Gastroesophageal sphincter (tissue), 4 donors: Measurements from ENCODE around the gene HEPACAM2. TPM values are rescaled to one million over a fixed set of nuclear protein-coding genes. Genes with fewer than 3 reads are reported as not detected.

Source experiments
- ATAC-seq: fragments of 150-250 bp; one replicate; pipeline ENCODE4 v1.9.1; 2016; ENCODE audit warnings: mild to moderate bottlenecking, moderate library complexity
- H3K27ac ChIP-seq, 4 donors: fragments of 200-600 bp; sonication (generic) in 3 of 4; 1 replicate in 3 of 4; 2 replicates in 1 of 4; pipeline ENCODE4 v1.5.1; 2016 to 2019
- H3K27me3 ChIP-seq: fragments of 200-600 bp; sonication (generic); one replicate; pipeline ENCODE4 v1.5.1; 2019
- H3K36me3 ChIP-seq, 2 donors: fragments of 200-600 bp; sonication (generic); one replicate each; pipeline ENCODE4 v1.5.1; 2019; ENCODE audit warnings: control low read depth in 1 of 2
- H3K4me1 ChIP-seq, 3 donors: fragments of 200-600 bp; sonication (generic); 1 replicate in 2 of 3; 2 replicates in 1 of 3; pipeline ENCODE4 v1.5.1; 2016 to 2019; ENCODE audit warnings: control low read depth in 2 of 3
- H3K4me3 ChIP-seq, 2 donors: fragments of 200-600 bp; sonication (generic); one replicate each; pipeline ENCODE4 v1.5.1; 2019; ENCODE audit warnings: mild to moderate bottlenecking in 1 of 2, moderate library complexity in 1 of 2
- H3K9me3 ChIP-seq, 3 donors: fragments of 200-600 bp; sonication (generic); one replicate each; pipeline ENCODE4 v1.5.1; 2017 to 2019; ENCODE audit warnings: control low read depth in 2 of 3
- EP300 ChIP-seq: sonication (generic); formaldehyde crosslinking; IDR thresholded peaks from one replicate; pipeline ENCODE4 v1.6.1; 2017; ENCODE audit warnings: antibody characterized with exemption, mild to moderate bottlenecking
- POLR2A ChIP-seq, 2 donors: fragments of 450-650 bp; IDR thresholded peaks; one replicate each; pipeline ENCODE4 v1.6.1; 2017; ENCODE audit warnings: antibody characterized with exemption in 2 of 2, mild to moderate bottlenecking in 2 of 2, moderate library complexity in 1 of 2
- POLR2AphosphoS5 ChIP-seq: sonication (generic); formaldehyde crosslinking; IDR thresholded peaks from one replicate; pipeline ENCODE4 v1.6.1; 2017; ENCODE audit warnings: antibody characterized with exemption
- WGBS, 2 donors: methylation state at CpG; one replicate each; pipeline ENCODE4 v1.1.5; 2018; ENCODE audit warnings: low coverage in 1 of 2; 5-methylcytosine and 5-hydroxymethylcytosine counted together
- total RNA-seq, 4 donors: library from RNA; depleted of rRNA; stranded (reverse); fragments of >200 nt; gene quantifications; one replicate each; pipeline ENCODE4 v1.1.0, GENCODE V29; 2016
- TF ChIP-seq, protein P1 (sequence below), 4 experiments: fragments of 200-600 bp in 2 of 4; fragments of 450-650 bp in 2 of 4; sonication (generic) in 1 of 4; IDR thresholded peaks; one replicate each; pipeline ENCODE4 v1.5.1; 2017 to 2019; ENCODE audit warnings: antibody characterized with exemption in 4 of 4, mild to moderate bottlenecking in 2 of 4, moderate library complexity in 2 of 4

Gene HEPACAM2
- total RNA-seq, 4 donors from 2014 or later: not detected

DNA sequence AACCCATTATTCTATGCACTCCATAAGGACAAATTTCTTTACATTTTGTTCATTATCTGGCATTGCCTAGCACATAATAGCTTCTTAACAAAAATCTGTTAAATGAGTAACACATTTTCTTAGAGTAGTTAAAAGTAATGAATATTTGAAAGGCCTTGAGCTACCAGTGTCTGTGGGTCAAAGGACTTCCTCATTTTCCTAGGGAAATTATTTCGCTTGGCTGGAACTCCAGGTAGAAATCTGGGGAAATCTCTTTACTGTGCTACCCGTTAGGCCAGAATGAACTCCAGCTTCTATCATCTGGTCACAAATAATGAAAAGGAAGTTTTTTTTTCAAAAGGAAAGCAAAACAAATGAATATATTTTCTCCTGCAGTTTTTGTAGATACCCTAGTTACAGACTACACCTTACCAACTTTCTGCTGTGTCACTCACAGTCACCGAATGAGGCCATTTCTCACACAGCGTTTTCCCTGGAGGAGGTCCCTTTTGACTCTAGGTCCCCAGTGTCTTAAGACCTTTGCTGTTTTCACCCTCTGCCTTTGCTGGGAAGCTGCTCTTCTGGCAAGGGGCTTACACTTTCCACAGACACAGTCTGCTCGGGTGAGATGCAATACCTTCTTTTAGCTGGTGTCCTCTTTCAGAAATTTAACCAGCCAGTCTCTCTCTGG is 79.7 kb downstream of the HEPACAM2 start:
- H3K4me1 ChIP-seq: peaks cover 0 to 9% (median 0%) of the 10 kb centered on the region in 3 donors
- H3K9me3 ChIP-seq: peaks cover 0 to 3% (median 0%) of the 10 kb centered on the region in 3 donors
- H3K27ac ChIP-seq: peak overlapping the region in 1 of 4 donors; percentile 39
- 49 to 55% methylated on average over 4 to 5 of the region's 5 CpGs for WGBS, 2 donors
- H3K4me3 ChIP-seq: peak overlapping the region; percentile 47 to 59
- TF ChIP-seq, protein P1, sequence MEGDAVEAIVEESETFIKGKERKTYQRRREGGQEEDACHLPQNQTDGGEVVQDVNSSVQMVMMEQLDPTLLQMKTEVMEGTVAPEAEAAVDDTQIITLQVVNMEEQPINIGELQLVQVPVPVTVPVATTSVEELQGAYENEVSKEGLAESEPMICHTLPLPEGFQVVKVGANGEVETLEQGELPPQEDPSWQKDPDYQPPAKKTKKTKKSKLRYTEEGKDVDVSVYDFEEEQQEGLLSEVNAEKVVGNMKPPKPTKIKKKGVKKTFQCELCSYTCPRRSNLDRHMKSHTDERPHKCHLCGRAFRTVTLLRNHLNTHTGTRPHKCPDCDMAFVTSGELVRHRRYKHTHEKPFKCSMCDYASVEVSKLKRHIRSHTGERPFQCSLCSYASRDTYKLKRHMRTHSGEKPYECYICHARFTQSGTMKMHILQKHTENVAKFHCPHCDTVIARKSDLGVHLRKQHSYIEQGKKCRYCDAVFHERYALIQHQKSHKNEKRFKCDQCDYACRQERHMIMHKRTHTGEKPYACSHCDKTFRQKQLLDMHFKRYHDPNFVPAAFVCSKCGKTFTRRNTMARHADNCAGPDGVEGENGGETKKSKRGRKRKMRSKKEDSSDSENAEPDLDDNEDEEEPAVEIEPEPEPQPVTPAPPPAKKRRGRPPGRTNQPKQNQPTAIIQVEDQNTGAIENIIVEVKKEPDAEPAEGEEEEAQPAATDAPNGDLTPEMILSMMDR (IDR thresholded peaks at IDR 0.05): no peak
- no peak for TF ChIP-seq POLR2A (IDR thresholded peaks at IDR 0.05)
- TF ChIP-seq EP300: no peak
- no peak for TF ChIP-seq POLR2AphosphoS5
- H3K36me3 ChIP-seq: peaks cover 0 to 37% of the 10 kb centered on the region in 2 donors
- H3K27me3 ChIP-seq: no peaks in the 10 kb centered on the region
- ATAC-seq: no peak

DNA sequence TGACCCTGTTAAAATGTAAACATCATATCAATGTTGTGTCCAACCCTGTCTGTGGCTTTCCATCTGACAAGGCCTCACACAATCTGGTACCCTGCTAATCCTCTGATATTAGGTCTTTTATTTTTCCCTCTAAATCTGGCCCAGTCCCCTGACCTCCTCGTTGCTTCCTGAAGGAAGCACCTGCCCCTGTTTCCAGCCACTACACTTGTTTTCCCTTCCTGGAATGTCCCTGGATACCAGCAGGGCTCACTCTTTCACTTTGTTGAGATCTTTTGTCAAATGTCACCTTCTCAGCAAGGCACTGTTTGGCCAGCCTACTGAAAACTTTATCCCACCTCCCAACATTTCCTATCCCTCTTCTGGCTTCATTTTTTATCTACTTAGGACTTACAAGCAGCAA is 80.2 kb downstream of the HEPACAM2 start:
- Histone ChIP-seq H3K4me3 (no peak overlapping the region), H3K9me3 (peaks cover 0 to 5% (median 0%) of the 10 kb centered on the region in 3 donors), H3K4me1 (peaks cover 0 to 9% (median 0%) of the 10 kb centered on the region in 3 donors), H3K36me3 (peaks cover 0 to 43% of the 10 kb centered on the region in 2 donors), H3K27me3 (no peaks in the 10 kb centered on the region), H3K27ac (no peak overlapping the region)
- WGBS, 2 donors: 25 to 43% methylated on average over 1 of the region's 1 CpG
- TF ChIP-seq EP300: no peak
- TF ChIP-seq, protein P1 (IDR thresholded peaks at IDR 0.05): no peak
- TF ChIP-seq POLR2AphosphoS5: no peak
- TF ChIP-seq POLR2A (IDR thresholded peaks at IDR 0.05): no peak
- ATAC-seq: no peak

DNA sequence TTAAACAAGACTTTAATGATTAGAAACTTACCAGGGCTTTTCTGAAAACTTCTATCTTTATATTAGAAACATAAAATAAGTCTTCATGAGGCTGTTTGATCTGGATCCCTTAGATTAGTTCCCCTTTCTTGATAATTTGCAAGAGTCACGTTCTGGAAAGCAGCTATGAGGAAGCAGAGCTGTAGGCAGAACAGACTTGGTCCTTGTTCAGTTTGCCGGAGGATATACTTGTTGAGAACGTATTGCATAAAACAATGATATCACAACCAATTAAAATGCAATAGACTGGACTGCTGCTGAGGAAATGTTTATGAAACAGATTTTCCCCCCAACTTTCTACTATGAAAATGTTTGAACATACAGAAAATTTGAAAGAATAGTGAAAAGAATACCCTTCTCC is 80.9 kb downstream of the HEPACAM2 start:
- TF ChIP-seq POLR2AphosphoS5: no peak
- no peak for TF ChIP-seq POLR2A (IDR thresholded peaks at IDR 0.05)
- TF ChIP-seq, protein P1 (IDR thresholded peaks at IDR 0.05): no peak
- no peak for TF ChIP-seq EP300
- Histone ChIP-seq H3K4me1 (peaks cover 0 to 9% (median 0%) of the 10 kb centered on the region in 3 donors), H3K4me3 (no peak overlapping the region), H3K36me3 (peaks cover 0 to 50% of the 10 kb centered on the region in 2 donors), H3K27me3 (no peaks in the 10 kb centered on the region), H3K27ac (no peak overlapping the region), H3K9me3 (peaks cover 0 to 6% (median 0%) of the 10 kb centered on the region in 3 donors)
- WGBS, 2 donors: 35 to 42% methylated on average over 3 of the region's 3 CpGs
- ATAC-seq: no peak

DNA sequence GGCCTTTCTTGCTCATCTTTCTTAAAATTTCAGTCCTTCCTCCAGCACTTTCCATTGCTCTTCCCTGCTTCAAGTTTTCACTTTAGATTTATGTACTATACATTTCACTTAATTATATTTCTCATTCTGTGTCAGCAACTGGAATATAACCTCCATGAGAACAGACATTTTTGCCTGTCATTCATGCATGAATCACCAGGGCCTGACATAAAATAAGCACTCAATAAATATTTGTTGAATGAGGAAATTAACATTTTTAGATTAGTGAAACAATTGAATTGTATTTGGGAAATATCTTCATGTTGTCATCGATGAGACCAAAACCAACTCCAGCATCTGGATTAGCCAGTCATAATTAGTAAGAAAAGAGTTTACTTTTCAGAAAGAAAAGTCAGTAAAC is 84.1 kb downstream of the HEPACAM2 start:
- WGBS, 2 donors: 58 to 91% methylated on average over 1 of the region's 1 CpG
- TF ChIP-seq POLR2AphosphoS5 (no peak), EP300 (no peak), POLR2A (IDR thresholded peaks at IDR 0.05) (no peak)
- TF ChIP-seq, protein P1 (IDR thresholded peaks at IDR 0.05): no peak
- no peaks in the 10 kb centered on the region for H3K27me3 ChIP-seq
- peaks cover 0 to 37% (median 0%) of the 10 kb centered on the region in 3 donors for H3K9me3 ChIP-seq
- no peak overlapping the region for H3K4me3 ChIP-seq
- H3K36me3 ChIP-seq: peaks cover 0 to 82% of the 10 kb centered on the region in 2 donors
- no peak overlapping the region for H3K27ac ChIP-seq
- peaks cover 0 to 9% (median 0%) of the 10 kb centered on the region in 3 donors for H3K4me1 ChIP-seq
- no peak for ATAC-seq
